K562 (cell line): ENCODE results near the gene TGFBR3L. TPM values are rescaled to one million over a fixed set of nuclear protein-coding genes. Genes with fewer than 3 reads are reported as not detected.
A peak's percentile ranks its signal among the peaks of the same experiment; 100 is the strongest.

Source experiments
- ATAC-seq: fragments of 200-7000 bp; cut with Tn5 transposase; 3 replicates; pipeline ENCODE4 v1.9.1; 2020; ENCODE audit warnings: moderate library complexity
- BruUV-seq: library from RNA; stranded (reverse); fragments of 400-500 nt; replicated peaks from 2 replicates; lab custom pipeline; 2021; lab: Mats Ljungman, UMichigan
- CTCF ChIA-PET: fragments of 300-600 bp; formaldehyde crosslinking; extraction: SDS; loops from one replicate; lab custom pipeline; 2021; ENCODE audit warnings: low intra/inter-chr PET ratio; lab: Yijun Ruan, JAX
- POLR2A ChIA-PET: fragments of 300-600, 350-650 bp; sonication (Branson Sonifier 250); formaldehyde crosslinking; extraction: SDS; loops from one replicate; lab custom pipeline; 2021; ENCODE audit warnings: antibody characterized with exemption, inconsistent platforms; lab: Yijun Ruan, JAX
- DNase-seq, 4 experiments: peaks; one replicate each; pipeline versions ENCODE4 v3.0.0 to v3.0.0-alpha.2; 2011 to 2018; ENCODE audit warnings: low spot score in 3 of 4, mixed read lengths in 3 of 4; ENCODE audit errors: extremely low read depth in 1 of 4
- FAIRE-seq: peaks from 2 replicates; lab custom pipeline; 2011; peaks lifted over from hg19 to GRCh38; lab: Jason Lieb, UNC
- H2AFZ ChIP-seq: 2 replicates; pipeline ENCODE4 v1.6.0; 2011; ENCODE audit warnings: low read depth, low read length, control low read depth, inconsistent platforms
- H3K27ac ChIP-seq: fragments of 200-600 bp; 3 replicates; pipeline ENCODE4 v1.8.0; 2011; ENCODE audit warnings: low read depth, mild to moderate bottlenecking, control low read depth, inconsistent platforms, low read length, moderate library complexity, mixed read lengths; ENCODE audit errors: extremely low read depth
- H3K27me3 ChIP-seq, 2 experiments: fragments of 300-600 bp in 1 of 2; 2 replicates in 1 of 2; 3 replicates in 1 of 2; pipeline versions ENCODE4 v1.6.0 to v1.8.0; 2011; ENCODE audit warnings: inconsistent platforms in 2 of 2, low read length in 2 of 2, mild to moderate bottlenecking in 1 of 2, mixed read lengths in 1 of 2, moderate library complexity in 1 of 2; ENCODE audit not compliant: control insufficient read depth in 2 of 2, insufficient read depth in 2 of 2
- H3K36me3 ChIP-seq: fragments of 300-600 bp; 3 replicates; pipeline ENCODE4 v1.8.0; 2011; ENCODE audit warnings: mild to moderate bottlenecking, low read length, inconsistent platforms; ENCODE audit not compliant: control insufficient read depth, insufficient read depth
- H3K4me1 ChIP-seq, 2 experiments: fragments of 200-600 bp in 1 of 2; replicated peaks in 1 of 2; 2 replicates in 1 of 2; 3 replicates in 1 of 2; pipeline versions ENCODE4 v1.5.1 to v1.8.0; 2011; ENCODE audit warnings: inconsistent platforms in 2 of 2, low read length in 2 of 2, mild to moderate bottlenecking in 1 of 2, mixed read lengths in 1 of 2, moderate library complexity in 1 of 2; ENCODE audit not compliant: control insufficient read depth in 2 of 2, insufficient read depth in 2 of 2
- H3K4me2 ChIP-seq: 2 replicates; pipeline ENCODE4 v1.6.1; 2011; ENCODE audit warnings: low read length, control low read depth, inconsistent platforms, mixed read lengths; ENCODE audit not compliant: insufficient read depth
- H3K4me3 ChIP-seq: fragments of 200-600 bp; sonication (generic), shearing (Covaris generic); 2 replicates; pipeline ENCODE4 v1.5.1; 2016; ENCODE audit warnings: control low read depth, inconsistent platforms
- H3K79me2 ChIP-seq: fragments of 200-600 bp; 3 replicates; pipeline ENCODE4 v1.8.0; 2011; ENCODE audit warnings: low read length, inconsistent platforms; ENCODE audit not compliant: control insufficient read depth, insufficient read depth
- H3K9ac ChIP-seq, 2 experiments: 2 replicates each; pipeline versions ENCODE4 v1.6.0 to v1.6.1; 2011; ENCODE audit warnings: low read depth in 2 of 2, low read length in 2 of 2, control low read depth in 1 of 2, inconsistent platforms in 1 of 2, mild to moderate bottlenecking in 1 of 2, mixed read lengths in 1 of 2; ENCODE audit not compliant: insufficient read depth in 1 of 2
- H3K9me1 ChIP-seq: one replicate; pipeline ENCODE4 v1.6.0; 2011; ENCODE audit warnings: inconsistent platforms, mild to moderate bottlenecking, low read length, moderate library complexity; ENCODE audit not compliant: control insufficient read depth, insufficient read depth
- H3K9me3 ChIP-seq: replicated peaks from 2 replicates; pipeline ENCODE4 v1.5.1; 2011; ENCODE audit warnings: low read depth, low read length, inconsistent platforms; ENCODE audit not compliant: control insufficient read depth, insufficient read depth
- H4K20me1 ChIP-seq: replicated peaks from 2 replicates; pipeline ENCODE4 v1.6.1; 2011; ENCODE audit warnings: low read length, inconsistent platforms, mixed read lengths; ENCODE audit not compliant: control insufficient read depth, insufficient read depth
- ATF1 ChIP-seq, 2 experiments: fragments of 450-650 bp in 1 of 2; IDR thresholded peaks; 2 replicates each; pipeline ENCODE4 v1.6.1; 2016; ENCODE audit warnings: missing compliant biosample characterization in 1 of 2, missing genetic modification characterization in 1 of 2
- CBX5 ChIP-seq: IDR thresholded peaks from 2 replicates; pipeline ENCODE4 v1.6.1; 2014; ENCODE audit warnings: low read depth, borderline replicate concordance
- KLF10 ChIP-seq: fragments of 250-450 bp; sonication (Bioruptor Pico); IDR thresholded peaks from 2 replicates; pipeline ENCODE4 v1.6.1; 2021; ENCODE audit warnings: matching md5 sums
- NONO ChIP-seq, 2 experiments: fragments of 200-400 bp in 1 of 2; fragments of 450-650 bp in 1 of 2; formaldehyde crosslinking in 1 of 2; IDR thresholded peaks; 2 replicates each; pipeline ENCODE4 v1.6.1; 2017; ENCODE audit warnings: low read depth in 2 of 2, mild to moderate bottlenecking in 2 of 2, moderate library complexity in 2 of 2, low read length in 1 of 2
- POLR2G ChIP-seq: fragments of 200-400 bp; formaldehyde crosslinking; IDR thresholded peaks from 2 replicates; pipeline ENCODE4 v1.6.1; 2017; ENCODE audit warnings: low read depth, mild to moderate bottlenecking, antibody characterized with exemption, low read length, moderate library complexity
- RBFOX2 ChIP-seq: fragments of 200-400 bp; formaldehyde crosslinking; IDR thresholded peaks from 2 replicates; pipeline ENCODE4 v1.6.1; 2017; ENCODE audit warnings: low read depth, mild to moderate bottlenecking, low read length, moderate library complexity
- SAFB2 ChIP-seq: fragments of 200-400 bp; formaldehyde crosslinking; IDR thresholded peaks from 2 replicates; pipeline ENCODE4 v1.6.1; 2018; ENCODE audit warnings: borderline replicate concordance, low read length, low read depth, moderate library complexity; ENCODE audit not compliant: severe bottlenecking
- THRAP3 ChIP-seq: fragments of 450-650 bp; IDR thresholded peaks from 2 replicates; pipeline ENCODE4 v1.6.1; 2016; ENCODE audit warnings: mild to moderate bottlenecking, inconsistent platforms, borderline replicate concordance
- UBTF ChIP-seq, 2 experiments: IDR thresholded peaks; 2 replicates each; pipeline ENCODE4 v1.6.1; 2012; ENCODE audit warnings: improper control_type of control experiment in 2 of 2, low read depth in 2 of 2, low read length in 2 of 2, borderline replicate concordance in 1 of 2
- ZNF184 ChIP-seq: sonication (generic); formaldehyde crosslinking; IDR thresholded peaks from 2 replicates; pipeline ENCODE4 v1.5.0; 2020; ENCODE audit warnings: missing genetic modification reagents
- ZNF449 ChIP-seq: fragments of 250-450 bp; sonication (Bioruptor Pico); IDR thresholded peaks from 2 replicates; pipeline ENCODE4 v1.8.0; 2022; ENCODE audit warnings: moderate library complexity, mild to moderate bottlenecking, inconsistent platforms
- WGBS: fragments of 100-300 bp; shearing (Covaris generic); methylation state at CpG from one replicate; pipeline ENCODE4 v1.1.6; 2016; ENCODE audit warnings: low coverage, mixed read lengths; ENCODE audit not compliant: insufficient coverage; ENCODE audit errors: missing lambda C conversion rate; 5-methylcytosine and 5-hydroxymethylcytosine counted together
- in situ Hi-C: fragments of 300-500 bp; cut with MboI; formaldehyde crosslinking; loops from 4 replicates; pipeline ENCODE4 v1.15.0; 2018; ENCODE audit warnings: inconsistent platforms, mixed read lengths
- intact Hi-C: fragments of 100-400 bp; cut with micrococcal nuclease; formaldehyde crosslinking; loops from 2 replicates; pipeline ENCODE4 v1.14.2; 2022
- polyA plus RNA-seq, 8 experiments: library from polyadenylated mRNA; depleted of rRNA in 4 of 8; stranded (reverse) in 5 of 8; unstranded in 3 of 8; fragments of >200 nt; fragmentation: Nextera tagmentation in 2 of 8; fragmentation: Illumina TruSeq in 1 of 8; extraction: Ambion mirVana in 2 of 8; extraction: Trizol in 1 of 8; gene quantifications; 2 replicates each; pipeline versions ENCODE4 v1.2.1 to v1.2.3, GENCODE V29; 2011 to 2014; ENCODE audit warnings: inconsistent platforms in 1 of 8, missing spikeins in 1 of 8
- total RNA-seq, 7 experiments: library from RNA; depleted of rRNA in 6 of 7; stranded (reverse); fragments of >200 nt in 6 of 7; fragmentation: Illumina TruSeq in 2 of 7; extraction: Trizol in 2 of 7; gene quantifications; 2 replicates each; pipeline versions ENCODE4 v1.2.1 to v1.2.3, GENCODE V29; 2011 to 2021; ENCODE audit warnings: low replicate concordance in 1 of 7
- TF ChIP-seq, protein P1 (sequence below): fragments of 250-450 bp; sonication (Bioruptor Pico); IDR thresholded peaks from 2 replicates; pipeline ENCODE4 v1.5.0; 2020; ENCODE audit warnings: mild to moderate bottlenecking
- TF ChIP-seq, protein P2 (sequence below): fragments of 250-450 bp; sonication (Bioruptor Pico); IDR thresholded peaks from 2 replicates; pipeline ENCODE4 v1.9.0; 2021; ENCODE audit warnings: mild to moderate bottlenecking, inconsistent platforms

Gene TGFBR3L
- total and polyA plus RNA-seq, 9 of the 15 experiments (the other 6 are each of a cell fraction or from before 2014, with no cell fraction given) = not detected

GRCh38 chr19:7910321-7911161, 4.1 kb upstream of the TGFBR3L start:
- no peaks in the 10 kb centered on the region for H3K27me3 ChIP-seq
- peaks cover 53% of the 10 kb centered on the region; the same call in 1 of the 3 replicates for H3K36me3 ChIP-seq
- H3K79me2 ChIP-seq = peaks cover 28% of the 10 kb centered on the region
- no peak overlapping the region for H3K4me3 ChIP-seq
- H3K9me1 ChIP-seq = no peaks in the 10 kb centered on the region
- peaks cover 0 to 84% of the 10 kb centered on the region in 2 experiments; a peak in 3 of 5 replicates for H3K4me1 ChIP-seq
- FAIRE-seq = no peak
- H3K4me2 ChIP-seq = no peak overlapping the region
- no peak for DNase-seq
- ChIA-PET CTCF (no interaction called here), POLR2A (interaction anchor here (0.6 to 2.1 kb wide), 2 partner anchors 10 to 41 kb away, joined by 3 to 13 read pairs; partner anchors contain the start of gene SNAPC2)
- no peak overlapping the region for H2AFZ ChIP-seq
- BruUV-seq = no TSS peak
- 90% methylated on average over 26 of the region's 54 CpGs for WGBS
- in situ Hi-C loops = no loop called here
- no peak for ATAC-seq
- no peak overlapping the region for H3K9ac ChIP-seq
- no peaks in the 10 kb centered on the region for H3K9me3 ChIP-seq
- intact Hi-C loops = no loop called here
- H3K27ac ChIP-seq = no peak overlapping the region
- no peaks in the 10 kb centered on the region for H4K20me1 ChIP-seq
- no peak for TF ChIP-seq CBX5
- TF ChIP-seq, protein P1, sequence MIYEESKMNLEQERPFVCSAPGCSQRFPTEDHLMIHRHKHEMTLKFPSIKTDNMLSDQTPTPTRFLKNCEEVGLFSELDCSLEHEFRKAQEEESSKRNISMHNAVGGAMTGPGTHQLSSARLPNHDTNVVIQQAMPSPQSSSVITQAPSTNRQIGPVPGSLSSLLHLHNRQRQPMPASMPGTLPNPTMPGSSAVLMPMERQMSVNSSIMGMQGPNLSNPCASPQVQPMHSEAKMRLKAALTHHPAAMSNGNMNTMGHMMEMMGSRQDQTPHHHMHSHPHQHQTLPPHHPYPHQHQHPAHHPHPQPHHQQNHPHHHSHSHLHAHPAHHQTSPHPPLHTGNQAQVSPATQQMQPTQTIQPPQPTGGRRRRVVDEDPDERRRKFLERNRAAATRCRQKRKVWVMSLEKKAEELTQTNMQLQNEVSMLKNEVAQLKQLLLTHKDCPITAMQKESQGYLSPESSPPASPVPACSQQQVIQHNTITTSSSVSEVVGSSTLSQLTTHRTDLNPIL (CRISPR knock-in tag) = no peak
- TF ChIP-seq POLR2G = peak; percentile 52
- TF ChIP-seq NONO (IDR thresholded peaks at IDR 0.05; ENCODE audit: low read depth in 2 of 2, low read length in 1 of 2) = no peak
- TF ChIP-seq RBFOX2 = peak; percentile 55
- TF ChIP-seq ZNF184 (CRISPR knock-in tag) = no peak
- no peak for TF ChIP-seq ATF1 (CRISPR knock-in tag; IDR thresholded peaks at IDR 0.05)
- TF ChIP-seq ATF1 (tag; IDR thresholded peaks at IDR 0.05) = no peak
- no peak for TF ChIP-seq KLF10 (CRISPR knock-in tag)
- no peak for TF ChIP-seq THRAP3
- no peak for TF ChIP-seq UBTF (IDR thresholded peaks at IDR 0.05; ENCODE audit: borderline replicate concordance in 1 of 2, low read depth in 2 of 2, low read length in 2 of 2)
- TF ChIP-seq SAFB2 = no peak
- TF ChIP-seq, protein P2, sequence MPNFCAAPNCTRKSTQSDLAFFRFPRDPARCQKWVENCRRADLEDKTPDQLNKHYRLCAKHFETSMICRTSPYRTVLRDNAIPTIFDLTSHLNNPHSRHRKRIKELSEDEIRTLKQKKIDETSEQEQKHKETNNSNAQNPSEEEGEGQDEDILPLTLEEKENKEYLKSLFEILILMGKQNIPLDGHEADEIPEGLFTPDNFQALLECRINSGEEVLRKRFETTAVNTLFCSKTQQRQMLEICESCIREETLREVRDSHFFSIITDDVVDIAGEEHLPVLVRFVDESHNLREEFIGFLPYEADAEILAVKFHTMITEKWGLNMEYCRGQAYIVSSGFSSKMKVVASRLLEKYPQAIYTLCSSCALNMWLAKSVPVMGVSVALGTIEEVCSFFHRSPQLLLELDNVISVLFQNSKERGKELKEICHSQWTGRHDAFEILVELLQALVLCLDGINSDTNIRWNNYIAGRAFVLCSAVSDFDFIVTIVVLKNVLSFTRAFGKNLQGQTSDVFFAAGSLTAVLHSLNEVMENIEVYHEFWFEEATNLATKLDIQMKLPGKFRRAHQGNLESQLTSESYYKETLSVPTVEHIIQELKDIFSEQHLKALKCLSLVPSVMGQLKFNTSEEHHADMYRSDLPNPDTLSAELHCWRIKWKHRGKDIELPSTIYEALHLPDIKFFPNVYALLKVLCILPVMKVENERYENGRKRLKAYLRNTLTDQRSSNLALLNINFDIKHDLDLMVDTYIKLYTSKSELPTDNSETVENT = no peak
- no peak for TF ChIP-seq ZNF449 (CRISPR knock-in tag)
